Raji (cell line): ENCODE results near the gene ALDH16A1.
A peak's percentile ranks its signal among the peaks of the same experiment; 100 is the strongest.

Source experiments
- POLR2A ChIP-seq: IDR thresholded peaks from 2 replicates; pipeline ENCODE4 v1.6.1; 2011; ENCODE audit warnings: low read depth, low read length, control low read depth; ENCODE audit not compliant: insufficient read depth

Gene ALDH16A1

GRCh38 chr19:49496574-49497008 is 43.6 kb downstream of the ALDH16A1 start:
- no peak for TF ChIP-seq POLR2A

- TF ChIP-seq POLR2A, result peak; percentile 66
Observed at GRCh38 chr19:49497047-49497788, 44.2 kb downstream of the ALDH16A1 start.

- no peak for TF ChIP-seq POLR2A
Observed at GRCh38 chr19:49497789-49498103, 44.7 kb downstream of the ALDH16A1 start.

- no peak for TF ChIP-seq POLR2A
Observed at GRCh38 chr19:49498475-49498874, 45.5 kb downstream of the ALDH16A1 start.

- TF ChIP-seq POLR2A, result no peak
Observed at GRCh38 chr19:49499030-49499670, 46.1 kb downstream of the ALDH16A1 start.

- no peak for TF ChIP-seq POLR2A
Observed at GRCh38 chr19:49502866-49503581, 50.0 kb downstream of the ALDH16A1 start.

- no peak for TF ChIP-seq POLR2A
Observed at GRCh38 chr19:49503582-49503962, 50.5 kb downstream of the ALDH16A1 start.

GRCh38 chr19:49506575-49507105 is 53.6 kb downstream of the ALDH16A1 start:
- TF ChIP-seq POLR2A, result no peak

- no peak for TF ChIP-seq POLR2A
Observed at GRCh38 chr19:49507803-49508494, 54.9 kb downstream of the ALDH16A1 start.

- 0 out of 2 replicates have a peak, but pooled peaks have one; percentile 13 for TF ChIP-seq POLR2A
Observed at GRCh38 chr19:49512970-49513745, 60.1 kb downstream of the ALDH16A1 start.

GRCh38 chr19:49513746-49514118 is 60.7 kb downstream of the ALDH16A1 start:
- no peak for TF ChIP-seq POLR2A

GRCh38 chr19:49514151-49514550 is 61.1 kb downstream of the ALDH16A1 start:
- TF ChIP-seq POLR2A, result no peak

- no peak for TF ChIP-seq POLR2A
Observed at GRCh38 chr19:49515767-49516166, 62.7 kb downstream of the ALDH16A1 start.

- TF ChIP-seq POLR2A, result no peak
Observed at GRCh38 chr19:49518033-49518432, 65.0 kb downstream of the ALDH16A1 start.
